Breast epithelium (tissue), 4 donors: Measurements from ENCODE around the gene ANKRD53. TPM values are rescaled to one million over a fixed set of nuclear protein-coding genes. Genes with fewer than 3 reads are reported as not detected.

Experiments used
- DNase-seq, 2 donors: peaks; one replicate each; pipeline ENCODE4 v3.0.0-alpha.2; 2019; ENCODE audit warnings: low spot score in 2 of 2
- H3K27ac ChIP-seq, 2 donors: fragments of 200-600 bp; sonication (generic) in 1 of 2; one replicate each; pipeline ENCODE4 v1.5.1; 2016 to 2019; ENCODE audit warnings: mild to moderate bottlenecking in 1 of 2
- H3K27me3 ChIP-seq, 2 donors: fragments of 200-600 bp; sonication (generic) in 1 of 2; one replicate each; pipeline versions ENCODE4 v1.5.1 to v1.6.0; 2017 to 2019; ENCODE audit warnings: control low read depth in 1 of 2, mild to moderate bottlenecking in 1 of 2
- H3K36me3 ChIP-seq: fragments of 200-600 bp; one replicate; pipeline ENCODE4 v1.5.1; 2019
- H3K4me1 ChIP-seq, 2 donors: fragments of 200-600 bp; sonication (generic); one replicate each; pipeline ENCODE4 v1.5.1; 2016 to 2019; ENCODE audit warnings: control low read depth in 1 of 2
- H3K4me3 ChIP-seq, 3 donors: fragments of 200-600 bp; sonication (generic); 1 replicate in 2 of 3; 2 replicates in 1 of 3; pipeline ENCODE4 v1.5.1; 2016 to 2019; ENCODE audit warnings: mild to moderate bottlenecking in 3 of 3, moderate library complexity in 2 of 3
- H3K9me3 ChIP-seq, 2 donors: fragments of 200-600 bp; sonication (generic) in 1 of 2; one replicate each; pipeline ENCODE4 v1.5.1; 2016 to 2019; ENCODE audit warnings: control low read depth in 1 of 2
- CTCF ChIP-seq, 3 donors: fragments of 450-650 bp; IDR thresholded peaks; one replicate each; pipeline ENCODE4 v1.5.1; 2016 to 2017; ENCODE audit warnings: antibody characterized with exemption in 3 of 3, mild to moderate bottlenecking in 3 of 3, moderate library complexity in 3 of 3
- POLR2A ChIP-seq: fragments of 450-650 bp; IDR thresholded peaks from one replicate; pipeline ENCODE4 v1.6.1; 2016; ENCODE audit warnings: antibody characterized with exemption, mild to moderate bottlenecking, moderate library complexity
- POLR2AphosphoS5 ChIP-seq, 3 donors: sonication (generic); formaldehyde crosslinking; IDR thresholded peaks; one replicate each; pipeline ENCODE4 v1.6.1; 2017; ENCODE audit warnings: antibody characterized with exemption in 3 of 3
- intact Hi-C: fragments of 100-400 bp; cut with DNase I; formaldehyde crosslinking; loops from one replicate; pipeline ENCODE4 v1.15.1; 2023; ENCODE audit warnings: low total_unique reads
- total RNA-seq, 3 donors: library from RNA; depleted of rRNA; stranded (reverse); fragments of >200 nt; gene quantifications; one replicate each; pipeline ENCODE4 v1.1.0, GENCODE V29; 2016

Gene ANKRD53
- total RNA-seq, 3 donors from 2014 or later, result 2.8 to 4.9 (median 3.2) TPM

DNA sequence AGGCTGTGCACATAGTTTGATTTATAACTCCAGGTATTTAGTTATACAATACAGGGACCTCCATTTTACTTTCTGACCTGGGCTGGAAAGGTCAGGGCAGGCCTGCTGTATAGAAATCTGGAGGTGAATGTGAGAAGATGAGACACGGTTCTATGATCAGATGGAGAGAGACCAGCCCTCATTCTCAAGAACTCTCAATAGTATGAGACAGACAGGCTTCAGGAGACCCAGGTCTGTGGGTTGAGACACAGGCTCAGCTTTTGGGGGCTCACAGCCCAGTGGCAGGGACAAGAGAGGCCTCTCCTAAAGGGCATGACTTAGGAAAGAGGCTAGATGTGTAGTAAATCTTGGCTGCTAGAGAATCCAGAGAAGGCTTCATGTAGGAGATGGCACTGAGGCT is 43.4 kb upstream of the ANKRD53 start:
- no peaks in the 10 kb centered on the region for H3K36me3 ChIP-seq
- H3K27me3 ChIP-seq, result no peaks in the 10 kb centered on the region
- no peaks in the 10 kb centered on the region for H3K4me1 ChIP-seq
- H3K9me3 ChIP-seq, result no peaks in the 10 kb centered on the region
- DNase-seq, result peak in 1 of 2 donors; percentile 13
- intact Hi-C loops, result no loop called here
- no peak overlapping the region for H3K4me3 ChIP-seq
- no peak for TF ChIP-seq CTCF (IDR thresholded peaks at IDR 0.05)
- TF ChIP-seq POLR2A, result no peak
- TF ChIP-seq POLR2AphosphoS5 (IDR thresholded peaks at IDR 0.05), result no peak
- peak overlapping the region; percentile 80 to 81 for H3K27ac ChIP-seq

GRCh38 chr2:70935468-70936164 is 42.8 kb upstream of the ANKRD53 start, which contains the start of gene ATP6V1B1:
Gene ATP6V1B1 (plus strand): TSS chr2:70935900. CDS start chr2:70935955, 55 bp downstream.
- intact Hi-C loops, result no loop called here
- peak within 1 kb of the TSS; percentile 80 to 81 for H3K27ac ChIP-seq
- TF ChIP-seq POLR2A, result no peak
- no peak for TF ChIP-seq CTCF (IDR thresholded peaks at IDR 0.05)
- TF ChIP-seq POLR2AphosphoS5 (IDR thresholded peaks at IDR 0.05), result no peak

GRCh38 chr2:70936165-70936978 is 42.1 kb upstream of the ANKRD53 start:
- H3K4me1 ChIP-seq, result no peaks in the 10 kb centered on the region
- no peak for DNase-seq
- intact Hi-C loops, result no loop called here
- no peaks in the 10 kb centered on the region for H3K27me3 ChIP-seq
- TF ChIP-seq CTCF (IDR thresholded peaks at IDR 0.05), result no peak
- no peak for TF ChIP-seq POLR2AphosphoS5 (IDR thresholded peaks at IDR 0.05)
- H3K9me3 ChIP-seq, result no peaks in the 10 kb centered on the region
- H3K4me3 ChIP-seq, result peak overlapping the region in 2 of 3 donors; percentile 47 to 51
- peak overlapping the region; percentile 80 to 81 for H3K27ac ChIP-seq
- no peaks in the 10 kb centered on the region for H3K36me3 ChIP-seq

More at GRCh38 chr2:70935468-70936164, 42.8 kb upstream of the ANKRD53 start, which contains the start of gene ATP6V1B1:
- no peaks in the 10 kb centered on the region for H3K9me3 ChIP-seq
- H3K4me3 ChIP-seq, result peak within 1 kb of the TSS in 2 of 3 donors; percentile 47 to 51
- no peaks in the 10 kb centered on the region for H3K27me3 ChIP-seq
- H3K36me3 ChIP-seq, result no peaks in the 10 kb centered on the region
- no peaks in the 10 kb centered on the region for H3K4me1 ChIP-seq
- peak; percentile 58 to 71 for DNase-seq

GRCh38 chr2:70936979-70937811 is 41.2 kb upstream of the ANKRD53 start:
- Histone ChIP-seq H3K27me3 (no peaks in the 10 kb centered on the region), H3K4me1 (no peaks in the 10 kb centered on the region), H3K4me3 (peak overlapping the region in 2 of 3 donors; percentile 47 to 51), H3K9me3 (no peaks in the 10 kb centered on the region), H3K27ac (peak overlapping the region; percentile 70 to 73), H3K36me3 (no peaks in the 10 kb centered on the region)
- TF ChIP-seq POLR2A, result no peak
- intact Hi-C loops, result no loop called here
- DNase-seq, result peak in 1 of 2 donors; percentile 50

DNA sequence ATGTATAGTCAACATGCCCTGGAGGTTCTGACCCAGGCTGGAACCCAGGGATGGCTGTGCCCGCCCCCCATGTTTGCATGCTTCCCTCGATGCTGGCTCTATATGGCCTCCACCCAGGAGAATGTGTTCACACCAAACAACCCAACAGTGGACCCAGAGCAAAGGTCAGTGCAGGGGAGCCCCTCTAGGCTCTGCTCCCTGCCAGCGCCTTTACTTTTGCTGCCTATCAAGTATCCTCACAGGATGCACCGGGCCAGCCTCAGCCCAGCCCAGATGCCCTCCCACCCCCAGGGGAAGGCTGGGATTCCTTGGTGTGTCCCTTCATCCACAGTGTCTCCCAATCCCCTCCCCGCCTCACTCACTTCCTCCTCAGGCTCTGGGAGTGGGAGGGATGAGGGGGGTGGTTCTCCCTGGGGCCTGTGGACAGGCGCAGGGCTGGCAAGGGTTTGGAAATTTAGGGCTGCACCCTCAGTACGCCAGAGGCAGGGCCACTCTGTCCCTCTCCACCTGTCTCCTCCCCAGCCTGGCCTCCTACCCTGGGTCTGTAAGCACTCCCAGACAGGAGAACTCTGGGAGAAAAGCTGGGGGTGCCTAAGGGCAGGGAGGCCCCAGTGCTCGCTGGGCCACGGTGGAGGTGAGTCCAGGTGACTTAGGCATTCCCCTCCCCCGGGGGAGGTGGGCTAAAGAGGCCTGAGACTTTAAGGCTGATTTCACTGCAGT is 40.4 kb upstream of the ANKRD53 start:
- DNase-seq, result no peak
- no peaks in the 10 kb centered on the region for H3K36me3 ChIP-seq
- peak overlapping the region in 1 of 3 donors; percentile 47 for H3K4me3 ChIP-seq
- no peaks in the 10 kb centered on the region for H3K4me1 ChIP-seq
- peak overlapping the region; percentile 70 to 73 for H3K27ac ChIP-seq
- intact Hi-C loops, result no loop called here
- no peaks in the 10 kb centered on the region for H3K9me3 ChIP-seq
- no peaks in the 10 kb centered on the region for H3K27me3 ChIP-seq
- TF ChIP-seq CTCF (IDR thresholded peaks at IDR 0.05) (no peak), POLR2AphosphoS5 (IDR thresholded peaks at IDR 0.05) (no peak), POLR2A (no peak)
